ENCODE measurements around the gene CAPRIN2.

GRCh38 chr12:30678221-30678620 is 76.5 kb downstream of the CAPRIN2 start:
- TF ChIP-seq CTCF (conservative IDR thresholded peaks at IDR 0.05 in 1 of 2, IDR thresholded peaks at IDR 0.05 in 1 of 2; ENCODE audit: low read depth in 1 of 2, low read length in 2 of 2) (no peak), EZH2 (IDR thresholded peaks at IDR 0.05; ENCODE audit: low read length, missing control alignments) (no peak)
